HuH-7 (cell line): Measurements from ENCODE around the gene MAN1A2.
"Not testable (repeated sequence)": the region's sequence is repeated elsewhere in the genome, so short reads cannot be mapped to it uniquely, and the experiment has no call there.

Experiments used
- DNase-seq: peaks from one replicate; pipeline ENCODE4 v3.0.0; 2011; ENCODE audit warnings: low spot score

The MAN1A2 gene

DNA sequence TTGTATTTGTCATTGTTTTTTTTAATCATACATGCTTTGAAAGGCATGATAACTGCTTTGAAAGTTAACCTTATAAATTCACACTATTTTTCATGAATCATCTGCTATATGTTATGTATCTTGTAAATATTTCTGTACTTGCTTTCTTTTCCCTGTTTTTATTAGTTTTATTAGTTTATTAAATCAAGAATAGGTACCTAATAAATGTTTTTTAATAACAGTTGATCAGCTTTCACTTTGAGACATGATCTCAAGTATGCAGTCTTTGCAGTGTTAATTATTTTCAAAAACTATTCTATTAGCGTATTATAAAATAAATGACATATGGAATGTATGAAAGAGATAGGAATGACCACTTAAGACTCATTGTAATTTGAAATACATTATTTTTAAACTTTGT, 127.8 kb downstream of the MAN1A2 start:
- no peak for DNase-seq

DNA sequence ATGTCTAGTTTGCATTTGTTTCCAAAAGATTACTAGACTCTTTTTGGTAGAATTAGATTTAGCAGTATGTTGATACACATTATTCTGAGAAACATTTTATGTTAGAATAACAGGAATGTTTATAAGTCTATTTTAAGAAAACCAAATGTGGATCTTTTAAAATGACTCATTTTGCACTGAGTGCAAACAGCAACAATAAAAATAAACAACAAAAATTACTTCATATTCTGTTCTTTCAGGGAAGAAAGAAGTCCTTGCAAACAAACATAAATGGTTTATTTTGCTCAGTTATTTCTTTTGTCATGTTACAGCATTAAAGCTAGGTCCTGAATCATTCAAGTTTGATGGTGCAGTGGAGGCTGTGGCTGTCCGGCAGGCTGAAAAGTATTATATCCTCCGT, 131.8 kb downstream of the MAN1A2 start:
- DNase-seq = no peak

DNA sequence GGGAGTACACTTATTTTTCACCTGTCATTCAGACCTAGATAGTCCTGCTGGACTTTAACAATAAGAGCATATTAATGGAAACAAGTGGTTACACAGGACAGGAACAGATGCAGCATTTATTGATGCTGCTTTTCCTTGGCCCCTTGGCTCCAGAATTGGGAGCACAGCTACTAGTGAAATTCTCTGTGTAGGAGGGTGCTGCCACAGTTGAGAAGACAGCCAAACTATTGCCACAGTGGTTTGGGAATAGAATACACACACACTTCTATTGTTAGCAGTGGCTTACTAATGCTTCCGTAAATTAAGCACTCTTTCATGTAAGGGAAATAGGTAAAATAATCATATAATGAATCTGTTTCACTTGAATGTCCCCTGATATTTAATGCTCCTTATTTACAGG, 133.3 kb downstream of the MAN1A2 start:
- no peak for DNase-seq

DNA sequence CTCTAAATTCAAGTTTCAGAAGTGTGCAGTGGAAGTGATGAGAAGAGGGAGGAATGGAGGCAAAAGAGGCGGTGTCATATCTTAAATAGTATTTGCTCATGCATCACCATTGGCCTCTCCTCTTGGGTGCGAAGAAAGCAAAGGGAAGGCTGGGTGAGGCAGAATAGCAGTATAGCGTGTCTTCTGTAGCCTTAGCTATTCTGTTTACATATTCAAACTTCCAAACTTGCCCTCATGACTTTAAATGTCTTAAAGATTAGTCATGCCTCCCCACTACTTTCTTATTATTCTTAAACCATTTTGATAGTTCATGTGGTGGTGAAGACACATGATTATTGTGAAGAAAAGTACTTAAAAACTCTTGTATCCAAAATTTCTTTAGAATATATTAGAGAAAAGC, 134.0 kb downstream of the MAN1A2 start:
- no peak for DNase-seq

DNA sequence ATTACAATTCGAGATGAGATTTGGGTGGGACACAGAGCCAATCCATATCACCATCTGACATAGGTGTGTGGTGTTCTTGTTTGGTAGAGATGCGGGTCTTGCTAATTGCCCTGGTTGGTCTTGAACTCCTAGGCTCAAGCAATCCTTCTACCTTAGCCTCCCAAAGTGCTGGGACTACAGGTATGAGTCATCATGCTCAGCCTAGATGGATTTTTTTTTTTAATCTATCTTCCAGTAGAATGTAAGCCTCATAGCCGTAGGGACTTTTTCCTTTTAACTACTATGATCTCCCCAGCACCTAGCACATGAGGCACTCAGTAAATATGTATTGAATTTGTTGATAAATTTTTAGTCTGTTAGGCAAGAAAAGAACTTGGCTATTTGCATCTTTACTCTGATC, 144.0 kb downstream of the MAN1A2 start:
- DNase-seq = no peak

DNA sequence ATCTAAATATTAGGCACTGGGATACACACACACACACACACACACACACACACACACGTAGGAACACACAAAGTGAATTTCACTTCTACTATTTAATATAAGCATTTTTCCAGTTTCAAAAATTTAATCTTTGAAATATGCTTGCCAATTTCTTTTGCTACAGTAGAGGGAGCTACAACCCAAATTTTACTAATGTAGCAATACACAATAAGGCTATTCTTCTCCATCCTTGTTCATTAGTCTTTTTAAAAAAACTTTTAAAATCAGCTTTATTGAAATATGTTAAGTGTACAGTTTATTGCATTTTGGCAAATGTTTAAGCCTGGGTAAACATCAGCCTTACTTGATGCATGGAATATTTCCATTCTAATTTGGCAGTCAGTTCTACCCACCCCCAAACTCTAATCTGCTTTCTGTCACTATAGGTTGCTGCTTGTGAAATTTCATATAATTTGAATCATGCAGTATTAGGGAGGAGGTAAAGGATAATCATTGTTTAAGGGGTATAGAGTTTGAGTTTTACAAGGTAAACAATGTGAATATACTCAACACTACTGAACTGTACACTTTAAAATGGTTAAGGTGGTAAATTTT, 145.6 kb downstream of the MAN1A2 start:
- DNase-seq = no peak

DNA sequence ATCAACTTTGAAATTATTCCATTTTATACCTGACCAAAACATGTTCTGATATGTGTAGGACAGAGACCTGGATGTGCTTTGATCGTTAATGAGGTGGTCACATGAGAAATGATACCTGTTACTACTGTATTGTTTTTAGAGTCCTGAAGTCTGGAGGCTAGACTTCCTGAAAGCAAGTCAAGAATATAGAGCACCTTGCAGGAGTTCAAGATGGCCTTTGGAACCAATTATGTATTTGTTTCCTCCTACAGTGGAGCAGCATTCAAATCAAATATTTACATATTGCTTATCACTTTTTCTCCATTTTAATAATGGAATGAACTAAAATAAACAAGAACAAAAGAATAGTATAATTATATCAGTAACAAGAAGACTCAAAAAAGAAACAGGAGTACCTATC, 155.9 kb downstream of the MAN1A2 start:
- DNase-seq = no peak

DNA sequence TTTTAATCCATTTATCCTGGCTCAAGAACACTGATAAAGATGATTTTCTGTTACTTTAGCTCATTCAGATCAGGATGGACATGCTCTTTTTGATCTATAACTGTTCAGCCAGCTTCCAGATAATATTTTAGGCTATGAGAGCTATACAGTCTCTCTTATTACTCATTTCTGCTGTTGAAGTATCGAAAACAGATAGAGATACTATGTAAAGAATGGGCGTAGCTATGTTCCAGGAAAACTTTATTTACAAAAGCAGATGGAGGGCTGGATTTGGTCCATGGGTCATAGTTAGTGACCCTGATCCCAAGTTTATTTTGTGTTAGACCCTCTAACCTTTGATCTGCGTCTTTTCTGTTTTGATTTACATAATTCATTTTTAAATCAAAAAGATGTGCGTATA, 159.8 kb downstream of the MAN1A2 start:
- DNase-seq = no peak

DNA sequence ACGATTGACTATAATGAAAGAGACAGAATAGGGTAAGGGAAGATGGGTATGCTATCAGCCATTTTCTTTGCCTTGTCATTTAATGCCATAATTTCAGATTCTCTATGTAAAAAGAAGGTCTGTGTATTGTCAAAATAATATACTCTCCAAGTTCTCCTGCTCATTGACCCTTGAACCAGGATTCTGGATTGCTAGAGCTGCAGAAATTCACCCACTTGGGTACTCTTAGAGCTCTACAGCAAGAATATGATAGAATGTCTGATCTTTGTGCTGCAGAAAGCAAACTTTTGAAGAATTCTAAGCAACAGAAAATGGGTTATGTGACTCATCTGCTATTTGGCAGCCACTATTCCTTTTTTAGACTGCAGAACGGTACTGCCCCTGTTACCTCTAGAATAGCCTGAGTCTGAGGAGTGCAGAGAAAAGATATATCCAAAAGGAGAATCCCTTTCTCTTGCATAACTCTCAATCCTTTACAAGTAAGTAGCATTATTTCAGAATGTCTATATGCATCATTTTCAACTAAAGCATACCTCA, 160.4 kb downstream of the MAN1A2 start:
- no peak for DNase-seq

DNA sequence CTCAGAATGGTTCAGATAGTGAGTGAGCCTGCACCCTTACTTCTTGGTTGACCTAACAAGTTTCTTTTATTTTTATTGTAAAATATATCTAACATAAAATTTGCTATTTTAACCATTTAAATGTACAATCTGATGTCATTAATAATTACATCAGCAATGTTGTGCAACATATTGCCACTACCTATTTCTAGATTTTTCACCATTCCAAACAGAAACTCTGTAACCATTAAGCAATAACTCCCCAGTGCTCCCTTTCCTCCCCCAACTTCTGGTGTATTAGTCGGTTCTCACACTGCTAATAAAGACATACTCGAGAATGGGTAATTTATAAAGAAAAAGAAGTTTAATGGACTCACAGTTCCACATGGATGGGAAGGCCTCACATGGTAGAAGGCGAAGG, 162.4 kb downstream of the MAN1A2 start:
- DNase-seq = no peak

DNA sequence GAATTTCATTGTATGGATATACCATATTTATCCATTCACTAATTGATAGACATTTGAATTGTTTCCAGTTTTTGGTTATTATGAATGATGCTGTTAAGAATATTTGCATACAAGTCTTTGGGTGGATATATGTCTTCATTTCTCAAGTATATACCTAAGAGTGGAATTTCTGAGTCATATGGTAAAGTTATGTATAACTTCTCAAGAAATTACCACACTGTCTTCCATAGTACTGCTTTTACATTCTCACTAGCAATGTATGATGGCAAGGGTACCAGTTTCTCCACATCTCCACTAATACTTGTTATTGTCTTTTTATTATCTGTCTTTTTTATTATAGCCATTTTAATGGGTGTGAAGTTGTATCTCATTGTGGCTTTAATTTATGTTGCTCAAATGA, 164.0 kb downstream of the MAN1A2 start:
- DNase-seq = no peak

DNA sequence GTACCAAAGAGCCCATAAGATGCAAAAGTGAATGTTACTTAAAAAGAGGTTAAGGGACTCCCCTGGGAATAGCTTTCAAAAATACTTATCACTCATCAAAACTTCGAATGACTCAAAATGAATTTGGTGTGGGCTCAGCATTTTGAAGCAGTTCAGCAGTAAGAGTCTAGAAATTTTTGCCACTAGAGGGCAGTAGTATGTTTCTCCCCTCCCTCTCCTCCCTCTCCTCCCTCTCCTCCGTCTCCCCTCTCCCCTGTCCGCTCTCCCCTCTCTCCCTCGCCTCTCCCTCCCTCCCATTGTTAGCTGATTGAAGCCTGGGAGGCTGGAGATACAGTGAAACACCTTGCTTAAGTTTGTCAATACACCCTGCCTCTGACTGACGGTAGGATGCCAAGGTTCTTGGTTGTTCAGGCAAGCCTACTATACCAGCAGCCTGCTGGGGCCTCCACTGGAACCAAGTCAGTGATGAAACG, 167.8 kb downstream of the MAN1A2 start:
- peak; percentile 26 for DNase-seq

DNA sequence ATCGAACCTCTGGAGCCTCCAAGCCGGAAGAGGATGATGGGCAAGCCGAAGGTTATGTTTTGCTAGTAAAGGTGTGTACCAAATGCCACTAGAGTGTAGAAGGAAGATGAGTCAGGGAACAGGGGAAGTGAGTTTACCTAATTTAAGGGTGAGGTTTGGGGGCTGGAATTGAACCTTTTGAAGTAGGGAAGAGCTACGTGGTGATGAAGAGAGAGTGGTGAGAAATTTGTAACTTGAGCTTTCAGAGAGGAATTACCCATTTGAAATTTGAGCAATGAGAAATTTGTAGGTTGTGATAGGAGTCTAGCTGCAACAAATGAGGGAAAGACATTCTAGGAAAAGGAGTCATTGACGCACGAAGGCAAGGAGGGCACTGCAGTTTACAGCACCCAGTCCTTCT, 168.6 kb downstream of the MAN1A2 start:
- DNase-seq = no peak

DNA sequence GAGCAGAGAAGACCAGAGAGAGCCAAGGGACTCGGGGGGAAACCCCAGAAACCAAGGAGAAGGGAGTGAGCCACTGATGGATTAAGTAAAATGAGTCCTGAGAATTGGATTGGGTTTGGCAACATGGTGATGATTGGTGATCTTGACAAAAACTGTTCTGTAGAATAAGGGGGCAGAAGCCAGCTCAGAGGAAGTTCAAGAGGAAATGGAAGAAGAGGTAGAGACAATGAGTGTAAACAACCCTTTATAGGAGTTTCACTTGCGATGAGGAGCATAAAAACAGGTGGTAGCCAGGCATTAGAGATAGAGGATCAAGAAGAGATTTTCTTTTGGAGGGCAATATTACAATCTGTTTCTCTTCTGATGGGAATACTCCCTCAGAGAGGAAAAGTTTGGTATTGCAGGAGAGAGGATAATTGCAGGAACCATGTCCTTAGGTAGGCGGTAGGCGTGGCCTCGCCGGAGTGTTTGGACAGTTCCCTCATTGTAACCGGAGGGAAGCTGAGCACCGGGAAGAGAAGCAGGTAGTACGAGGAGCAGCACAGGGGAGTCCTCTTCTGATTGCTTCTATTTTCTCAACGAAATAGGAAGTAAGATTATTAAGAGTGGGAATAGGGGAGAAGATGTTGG, 170.2 kb downstream of the MAN1A2 start:
- peak; percentile 23 for DNase-seq

DNA sequence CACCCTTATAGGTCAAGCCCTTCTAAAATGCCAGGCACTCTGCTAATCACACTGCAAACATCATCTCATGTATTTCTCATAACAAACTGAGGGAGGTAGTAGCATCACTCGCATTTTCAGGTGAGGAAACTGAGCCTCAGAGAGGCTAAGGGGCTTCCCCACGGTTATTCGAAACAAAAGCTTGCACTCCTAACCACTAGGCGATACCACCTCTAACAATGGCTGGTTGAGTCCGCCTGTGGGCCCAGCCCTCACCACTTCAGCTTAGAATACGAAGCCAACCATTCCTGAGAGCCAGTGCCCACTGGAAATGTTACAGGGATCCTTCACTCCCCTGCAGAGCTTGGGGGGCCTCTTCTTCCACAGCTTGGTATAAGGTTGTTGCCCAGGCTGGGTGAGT, 173.3 kb downstream of the MAN1A2 start:
- no peak for DNase-seq

DNA sequence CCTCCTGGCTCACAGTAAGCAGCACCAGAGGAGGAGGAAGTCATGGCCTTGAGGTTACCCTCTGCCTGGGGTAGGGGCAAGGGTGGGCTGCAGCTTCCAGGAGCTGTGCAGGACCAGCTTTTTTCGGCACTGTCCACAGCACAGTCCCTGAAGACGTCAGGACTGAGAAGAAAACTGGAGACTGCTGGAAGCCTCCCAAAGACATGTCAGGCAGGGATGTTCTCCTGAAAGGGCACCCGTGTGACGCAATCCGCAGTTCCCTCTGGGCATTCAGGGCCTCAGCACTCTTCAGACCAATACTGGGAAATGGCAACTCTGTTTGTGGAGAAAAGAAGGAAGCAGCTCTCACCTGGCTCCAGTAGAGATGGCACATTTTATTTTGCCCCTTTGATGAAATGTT, 173.8 kb downstream of the MAN1A2 start:
- no peak for DNase-seq

DNA sequence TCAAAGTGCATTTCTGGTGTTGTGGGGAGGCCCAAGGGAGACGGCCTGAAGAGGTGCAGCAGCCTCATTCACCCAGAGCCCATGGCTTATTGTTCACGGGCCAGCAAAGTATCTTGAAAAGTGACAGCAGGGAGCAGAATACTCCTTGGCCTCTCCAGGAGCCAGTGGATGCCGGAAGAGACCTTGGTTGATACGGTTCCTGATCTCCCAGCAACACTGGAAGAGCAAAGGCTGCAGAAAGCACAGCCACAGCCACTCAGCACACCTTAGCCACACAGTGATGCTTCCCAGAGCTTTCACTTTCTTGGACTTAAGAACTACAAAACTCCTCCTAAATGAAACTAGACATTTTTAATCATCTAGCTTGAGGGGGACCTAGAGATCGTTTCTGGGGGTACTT, 174.3 kb downstream of the MAN1A2 start:
- DNase-seq = no peak

DNA sequence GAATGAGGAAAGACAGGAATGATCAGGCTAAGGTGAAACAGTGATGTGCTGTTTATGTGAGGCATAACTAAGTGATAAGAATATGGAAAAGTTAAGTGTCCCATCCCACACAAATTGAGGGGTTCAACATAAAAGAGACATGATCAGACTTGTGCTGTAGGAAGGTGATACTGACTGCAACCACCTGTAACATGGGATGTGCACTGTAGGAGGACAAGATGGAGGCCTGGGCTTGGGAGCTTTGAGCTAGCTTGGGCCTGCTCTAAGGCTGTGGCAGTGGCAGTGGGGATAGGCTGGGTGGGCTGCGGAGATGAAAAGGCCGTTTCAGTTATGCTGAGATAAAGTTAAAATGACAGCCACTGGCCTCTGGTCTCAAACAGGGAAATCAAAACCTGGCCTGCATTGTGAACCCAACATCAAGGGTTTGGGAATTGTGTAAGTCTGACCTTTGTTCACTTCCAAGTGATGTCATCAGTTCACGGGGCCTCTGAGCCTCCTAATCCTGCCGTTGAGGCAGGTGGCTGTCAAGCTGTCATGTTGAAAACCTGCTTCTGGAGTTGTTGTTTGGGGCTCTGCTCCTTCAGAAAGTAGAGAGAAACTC, 177.4 kb downstream of the MAN1A2 start:
- peak; percentile 50 for DNase-seq

DNA sequence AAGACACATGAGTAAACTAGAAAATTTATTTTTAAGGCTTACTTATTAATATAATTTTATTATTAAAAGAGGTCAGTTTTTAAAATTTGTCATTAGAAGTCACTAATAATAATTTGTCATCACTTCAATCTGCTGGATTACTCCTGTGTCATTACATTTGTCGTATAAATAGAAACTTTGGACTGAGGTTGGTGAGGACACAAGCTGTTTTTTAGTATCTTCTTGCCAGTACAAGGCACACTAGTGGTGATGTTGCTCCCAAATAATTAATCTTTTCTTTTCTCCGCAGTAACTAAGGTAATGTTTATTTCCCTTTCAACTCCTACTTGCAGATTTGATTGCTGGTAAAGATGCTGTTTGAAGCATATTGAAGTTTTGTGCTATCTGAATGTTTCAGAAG, 179.2 kb downstream of the MAN1A2 start:
- DNase-seq = no peak

DNA sequence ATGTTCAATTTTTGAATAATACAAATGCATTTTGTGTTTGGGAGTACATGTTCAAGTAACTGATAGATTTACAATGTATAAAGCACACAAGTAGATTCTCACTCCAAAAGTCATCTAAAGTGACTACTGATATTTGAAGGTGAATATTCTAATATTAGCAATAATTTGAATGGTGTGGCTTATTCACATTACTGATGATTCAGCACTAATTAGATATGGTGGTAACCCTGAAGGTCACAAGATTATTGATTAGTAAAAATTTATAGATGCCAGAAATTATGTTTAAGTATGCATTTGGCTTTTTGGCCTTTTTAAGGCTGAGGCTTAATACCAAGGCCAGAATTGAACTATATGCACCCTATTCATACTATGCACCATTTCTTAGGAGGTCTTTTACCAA, 186.2 kb downstream of the MAN1A2 start:
- DNase-seq = no peak

DNA sequence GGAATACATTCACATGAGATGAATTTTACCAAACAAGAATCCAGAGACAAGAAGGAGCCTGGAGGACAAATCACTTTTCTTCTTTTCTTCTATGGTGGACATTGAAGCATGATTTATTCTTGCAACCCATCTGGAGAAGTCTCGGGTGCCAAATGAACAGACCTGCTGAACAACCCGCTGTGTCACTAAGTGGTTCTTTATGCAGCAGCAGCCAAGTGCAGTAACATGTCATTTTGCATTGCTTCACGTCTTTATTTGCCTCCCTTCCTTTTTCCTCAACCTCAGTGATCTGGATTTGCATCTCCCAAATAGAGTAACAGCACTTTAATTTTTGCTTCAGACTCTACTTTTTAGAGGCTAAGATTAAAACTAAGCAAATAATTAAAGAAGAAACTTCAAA, 188.6 kb downstream of the MAN1A2 start:
- no peak for DNase-seq

DNA sequence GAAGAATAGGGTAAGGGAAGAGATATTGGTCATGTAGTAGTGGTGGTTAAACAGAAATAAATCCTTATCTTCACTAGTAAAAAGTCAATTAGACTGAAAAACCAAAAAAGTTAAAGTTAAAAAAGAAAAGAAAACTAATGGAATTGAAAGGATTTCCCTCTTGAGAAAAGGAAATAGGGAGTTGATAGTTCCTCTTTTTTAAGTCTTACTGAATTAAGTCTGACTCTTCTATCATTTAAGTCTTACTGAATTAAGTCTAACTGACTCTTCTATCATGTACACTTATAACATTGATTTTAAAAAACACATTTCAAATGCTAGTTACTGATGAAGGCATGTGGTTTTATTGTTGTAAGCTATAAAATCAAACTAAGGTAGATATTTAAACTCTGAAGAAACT, 189.1 kb downstream of the MAN1A2 start:
- DNase-seq = no peak

DNA sequence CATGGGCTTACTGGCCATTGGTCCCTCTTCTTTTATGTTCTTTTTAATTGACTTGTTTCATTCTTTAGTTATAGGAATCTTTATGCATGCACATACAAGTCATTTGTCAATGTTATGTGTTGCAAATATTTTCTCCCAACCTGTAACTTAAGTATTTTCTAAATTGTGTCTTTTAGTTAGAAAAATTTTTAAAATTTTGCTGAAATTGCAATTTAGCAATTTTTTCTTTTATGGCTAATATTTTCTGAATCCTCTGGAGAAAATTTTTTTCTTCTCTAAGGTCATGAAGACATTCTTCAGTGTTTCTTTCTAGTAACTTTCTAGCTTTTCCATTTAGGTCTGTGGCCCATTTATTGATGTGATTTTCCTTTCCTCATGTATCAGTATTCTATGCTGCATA, 189.7 kb downstream of the MAN1A2 start:
- no peak for DNase-seq

DNA sequence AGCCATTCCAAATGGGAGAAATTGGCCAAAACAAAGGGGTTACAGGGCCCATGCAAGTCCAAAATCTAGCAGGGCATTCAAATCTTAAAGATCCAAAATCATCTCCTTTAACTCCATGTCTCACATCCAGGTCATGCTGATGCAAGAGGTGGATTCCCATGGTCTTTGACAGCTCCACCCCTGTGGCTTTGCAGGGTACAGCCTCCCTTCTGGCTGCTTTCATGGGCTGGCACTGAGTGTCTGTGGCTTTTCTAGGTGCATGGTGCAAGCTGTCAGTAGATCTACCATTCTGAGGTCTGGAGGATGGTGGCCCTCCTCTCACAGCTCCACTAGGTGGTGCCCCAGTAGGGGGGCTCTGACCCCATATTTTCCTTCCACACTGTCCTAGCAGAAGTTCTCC, 191.2 kb downstream of the MAN1A2 start:
- not testable (repeated sequence) for DNase-seq
